K562 (cell line): Measurements from ENCODE around the gene PACS1. TPM values are rescaled to one million over a fixed set of nuclear protein-coding genes. Genes with fewer than 3 reads are reported as not detected.
A peak's percentile ranks its signal among the peaks of the same experiment; 100 is the strongest.

Experiments used
- ASH1L ChIP-seq: fragments of 450-650 bp; IDR thresholded peaks from 2 replicates; pipeline ENCODE4 v1.6.1; 2018; ENCODE audit warnings: borderline replicate concordance, mild to moderate bottlenecking, low read depth; ENCODE audit not compliant: partially characterized antibody
- ATF7 ChIP-seq: fragments of 450-650 bp; IDR thresholded peaks from 2 replicates; pipeline ENCODE4 v1.7.1; 2014; ENCODE audit warnings: mild to moderate bottlenecking, moderate library complexity
- CBFA2T3 ChIP-seq: fragments of 450-650 bp; IDR thresholded peaks from 2 replicates; pipeline ENCODE4 v1.6.1; 2017
- E2F5 ChIP-seq: sonication (generic); formaldehyde crosslinking; IDR thresholded peaks from 2 replicates; pipeline ENCODE4 v1.8.0; 2022; ENCODE audit warnings: mild to moderate bottlenecking, missing genetic modification reagents
- FOXP1 ChIP-seq: sonication (generic); formaldehyde crosslinking; IDR thresholded peaks from 2 replicates; pipeline ENCODE4 v1.8.0; 2022; ENCODE audit warnings: mild to moderate bottlenecking, missing genetic modification reagents
- HDGF ChIP-seq: fragments of 450-650 bp; IDR thresholded peaks from 2 replicates; pipeline ENCODE4 v1.6.1; 2016
- HNRNPLL ChIP-seq: fragments of 200-400 bp; formaldehyde crosslinking; IDR thresholded peaks from 2 replicates; pipeline ENCODE4 v1.6.1; 2017; ENCODE audit warnings: low read length, low read depth, mild to moderate bottlenecking; ENCODE audit not compliant: poor library complexity, severe bottlenecking
- MAFG ChIP-seq: fragments of 450-650 bp; conservative IDR thresholded peaks from 2 replicates; pipeline ENCODE4 v1.6.1; 2016; ENCODE audit warnings: missing genetic modification characterization, missing compliant biosample characterization
- MCM5 ChIP-seq: fragments of 450-650 bp; IDR thresholded peaks from 2 replicates; pipeline ENCODE4 v1.6.1; 2016; ENCODE audit warnings: low read depth
- MECOM ChIP-seq: fragments of 250-450 bp; sonication (Bioruptor Pico); IDR thresholded peaks from 2 replicates; pipeline ENCODE4 v1.8.0; 2022; ENCODE audit warnings: inconsistent platforms
- MEIS2 ChIP-seq: fragments of 450-650 bp; IDR thresholded peaks from 2 replicates; pipeline ENCODE4 v1.6.1; 2014; ENCODE audit warnings: mild to moderate bottlenecking; ENCODE audit not compliant: partially characterized antibody
- NR2C1 ChIP-seq, 2 experiments: fragments of 450-650 bp; IDR thresholded peaks; 2 replicates each; pipeline ENCODE4 v1.6.1; 2017; ENCODE audit warnings: mild to moderate bottlenecking in 2 of 2, antibody characterized with exemption in 1 of 2, inconsistent platforms in 1 of 2, missing compliant biosample characterization in 1 of 2, missing genetic modification characterization in 1 of 2
- POLR2H ChIP-seq: IDR thresholded peaks from 2 replicates; pipeline ENCODE4 v1.6.1; 2016; ENCODE audit warnings: missing genetic modification characterization, low read depth, mild to moderate bottlenecking, control low read depth, missing compliant biosample characterization, moderate library complexity
- SMAD2 ChIP-seq: fragments of 150-350 bp; IDR thresholded peaks from 2 replicates; pipeline ENCODE4 v1.6.1; 2014; ENCODE audit warnings: low read depth, mild to moderate bottlenecking, low read length
- SMARCB1 ChIP-seq: IDR thresholded peaks from 2 replicates; pipeline ENCODE4 v1.6.1; 2011; ENCODE audit warnings: improper control_type of control experiment, low read depth; ENCODE audit not compliant: insufficient read length
- SREBF2 ChIP-seq: sonication (generic); formaldehyde crosslinking; IDR thresholded peaks from 2 replicates; pipeline ENCODE4 v1.4.0; 2020; ENCODE audit warnings: mild to moderate bottlenecking, missing genetic modification reagents
- YY1 ChIP-seq, 3 experiments: IDR thresholded peaks; 2 replicates each; pipeline ENCODE4 v1.6.1; 2011; ENCODE audit warnings: low read length in 2 of 3, mild to moderate bottlenecking in 2 of 3, moderate library complexity in 2 of 3, borderline replicate concordance in 1 of 3, control low read depth in 1 of 3, low read depth in 1 of 3; ENCODE audit not compliant: insufficient read depth in 3 of 3, insufficient replicate concordance in 2 of 3, control insufficient read depth in 1 of 3, insufficient read length in 1 of 3; ENCODE audit errors: extremely low read depth in 1 of 3
- ZBTB17 ChIP-seq: fragments of 450-650 bp; formaldehyde crosslinking; IDR thresholded peaks from 2 replicates; pipeline ENCODE4 v1.4.0; 2020; ENCODE audit warnings: mild to moderate bottlenecking
- ZC3H4 ChIP-seq: sonication (generic); formaldehyde crosslinking; IDR thresholded peaks from 2 replicates; pipeline ENCODE4 v1.9.0; 2021; ENCODE audit warnings: missing genetic modification reagents, borderline replicate concordance
- ZNF140 ChIP-seq: fragments of 250-450 bp; sonication (Bioruptor Pico); IDR thresholded peaks from 2 replicates; pipeline ENCODE4 v1.8.0; 2021; ENCODE audit warnings: moderate library complexity, mild to moderate bottlenecking, inconsistent platforms
- ZNF184 ChIP-seq: sonication (generic); formaldehyde crosslinking; IDR thresholded peaks from 2 replicates; pipeline ENCODE4 v1.5.0; 2020; ENCODE audit warnings: missing genetic modification reagents
- polyA plus RNA-seq, 8 experiments: library from polyadenylated mRNA; depleted of rRNA in 4 of 8; stranded (reverse) in 5 of 8; unstranded in 3 of 8; fragments of >200 nt; fragmentation: Nextera tagmentation in 2 of 8; fragmentation: Illumina TruSeq in 1 of 8; extraction: Ambion mirVana in 2 of 8; extraction: Trizol in 1 of 8; gene quantifications; 2 replicates each; pipeline versions ENCODE4 v1.2.1 to v1.2.3, GENCODE V29; 2011 to 2014; ENCODE audit warnings: inconsistent platforms in 1 of 8, missing spikeins in 1 of 8
- total RNA-seq, 7 experiments: library from RNA; depleted of rRNA in 6 of 7; stranded (reverse); fragments of >200 nt in 6 of 7; fragmentation: Illumina TruSeq in 2 of 7; extraction: Trizol in 2 of 7; gene quantifications; 2 replicates each; pipeline versions ENCODE4 v1.2.1 to v1.2.3, GENCODE V29; 2011 to 2021; ENCODE audit warnings: low replicate concordance in 1 of 7
- TF ChIP-seq, protein P1 (sequence below), 2 experiments: IDR thresholded peaks in 1 of 2; conservative IDR thresholded peaks in 1 of 2; 2 replicates each; pipeline ENCODE4 v1.6.1; 2016; ENCODE audit warnings: low read depth in 2 of 2, mild to moderate bottlenecking in 1 of 2, missing compliant biosample characterization in 1 of 2, missing genetic modification characterization in 1 of 2, moderate library complexity in 1 of 2

The PACS1 gene
- total and polyA plus RNA-seq, 9 of the 15 experiments (the other 6 are each of a cell fraction or from before 2014, with no cell fraction given): 0.34 to 28.1 (median 8.5) TPM

GRCh38 chr11:66112601-66113499 lies 42.8 kb downstream of the PACS1 start (continued):
- no peak for TF ChIP-seq E2F5 (CRISPR knock-in tag)
- no peak for TF ChIP-seq HNRNPLL
- no peak for TF ChIP-seq MEIS2
- TF ChIP-seq ZNF140: no peak
- TF ChIP-seq HDGF: no peak
- TF ChIP-seq SREBF2 (CRISPR knock-in tag): no peak
- peak; percentile 15; the same call in 1 of the 2 replicates for TF ChIP-seq CBFA2T3
- no peak for TF ChIP-seq POLR2H (tag)
- no peak for TF ChIP-seq ZC3H4 (CRISPR knock-in tag)
- no peak for TF ChIP-seq ZBTB17 (CRISPR knock-in tag)
- TF ChIP-seq ZNF184 (CRISPR knock-in tag): no peak
- no peak for TF ChIP-seq ASH1L
- TF ChIP-seq SMARCB1: no peak
- no peak for TF ChIP-seq YY1 (IDR thresholded peaks at IDR 0.05; ENCODE audit: borderline replicate concordance in 1 of 3, control insufficient read depth in 1 of 3, extremely low read depth in 1 of 3, insufficient read depth in 3 of 3, insufficient read length in 1 of 3, insufficient replicate concordance in 2 of 3, low read depth in 1 of 3, low read length in 2 of 3)
- TF ChIP-seq FOXP1: no peak
- TF ChIP-seq SMAD2: no peak
- no peak for TF ChIP-seq ATF7
- TF ChIP-seq, protein P1, sequence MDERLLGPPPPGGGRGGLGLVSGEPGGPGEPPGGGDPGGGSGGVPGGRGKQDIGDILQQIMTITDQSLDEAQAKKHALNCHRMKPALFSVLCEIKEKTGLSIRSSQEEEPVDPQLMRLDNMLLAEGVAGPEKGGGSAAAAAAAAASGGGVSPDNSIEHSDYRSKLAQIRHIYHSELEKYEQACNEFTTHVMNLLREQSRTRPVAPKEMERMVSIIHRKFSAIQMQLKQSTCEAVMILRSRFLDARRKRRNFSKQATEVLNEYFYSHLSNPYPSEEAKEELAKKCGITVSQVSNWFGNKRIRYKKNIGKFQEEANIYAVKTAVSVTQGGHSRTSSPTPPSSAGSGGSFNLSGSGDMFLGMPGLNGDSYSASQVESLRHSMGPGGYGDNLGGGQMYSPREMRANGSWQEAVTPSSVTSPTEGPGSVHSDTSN (CRISPR knock-in tag; IDR thresholded peaks at IDR 0.05; ENCODE audit: low read depth): no peak
- TF ChIP-seq, protein P1 (tag; conservative IDR thresholded peaks at IDR 0.05; ENCODE audit: low read depth): no peak
- peak; percentile 80 for TF ChIP-seq MAFG (tag)
- no peak for TF ChIP-seq MCM5
- TF ChIP-seq NR2C1 (IDR thresholded peaks at IDR 0.05): no peak
- TF ChIP-seq NR2C1 (tag; IDR thresholded peaks at IDR 0.05): no peak
- no peak for TF ChIP-seq MECOM (CRISPR knock-in tag)
